Mucosa of descending colon (tissue), 3 donors: ENCODE data around the gene NLGN4Y. TPM values are rescaled to one million over a fixed set of nuclear protein-coding genes. Genes with fewer than 3 reads are reported as not detected.

Experiments
- ATAC-seq: fragments of 200-7000 bp; cut with Tn5 transposase; one replicate; pipeline ENCODE4 v1.9.1; 2020; ENCODE audit warnings: mild to moderate bottlenecking, moderate library complexity
- DNase-seq, 3 donors: peaks; one replicate each; pipeline ENCODE4 v3.0.0-alpha.2; 2020
- H3K36me3 ChIP-seq: fragments of 200-600 bp; one replicate; pipeline ENCODE4 v1.8.0; 2021; ENCODE audit warnings: low read depth, mild to moderate bottlenecking
- H3K4me1 ChIP-seq: fragments of 200-600 bp; one replicate; pipeline ENCODE4 v1.8.0; 2021; ENCODE audit warnings: low read depth, mild to moderate bottlenecking
- H3K4me3 ChIP-seq: fragments of 200-600 bp; one replicate; pipeline ENCODE4 v1.8.0; 2021; ENCODE audit warnings: mild to moderate bottlenecking
- H3K9me3 ChIP-seq: fragments of 200-600 bp; one replicate; pipeline ENCODE4 v1.8.0; 2021; ENCODE audit warnings: mild to moderate bottlenecking
- CTCF ChIP-seq: fragments of 200-600 bp; IDR thresholded peaks from one replicate; pipeline ENCODE4 v1.8.0; 2022; ENCODE audit warnings: antibody characterized with exemption, mild to moderate bottlenecking
- intact Hi-C, 2 donors: fragments of 100-400 bp; cut with DNase I in 1 of 2; cut with micrococcal nuclease in 1 of 2; formaldehyde crosslinking; loops; one replicate each; pipeline versions ENCODE4 v1.11.0 to v1.11.1; 2022; cut with DNase I, micrococcal nuclease
- total RNA-seq, 3 donors: library from RNA; stranded (reverse); fragmentation: NEBNext Ultra II Directional in 2 of 3; extraction: Animal tissue kit (Norgen Biotek cat#: 25700) in 2 of 3; gene quantifications; one replicate each; pipeline versions ENCODE4 v1.2.1 to v1.2.4, GENCODE V29; 2021 to 2023
- donor health status: DM: no; HTN: no; CAD: no; lungs with moderate emphysema.
- donor health status: DM: no; HTN: no; CAD: no.
- donor health status: DM: no; HTN: yes; CAD: no.

Gene NLGN4Y
- total RNA-seq, 3 donors from 2014 or later = 1.3 to 15.0 TPM; not detected in 1

DNA sequence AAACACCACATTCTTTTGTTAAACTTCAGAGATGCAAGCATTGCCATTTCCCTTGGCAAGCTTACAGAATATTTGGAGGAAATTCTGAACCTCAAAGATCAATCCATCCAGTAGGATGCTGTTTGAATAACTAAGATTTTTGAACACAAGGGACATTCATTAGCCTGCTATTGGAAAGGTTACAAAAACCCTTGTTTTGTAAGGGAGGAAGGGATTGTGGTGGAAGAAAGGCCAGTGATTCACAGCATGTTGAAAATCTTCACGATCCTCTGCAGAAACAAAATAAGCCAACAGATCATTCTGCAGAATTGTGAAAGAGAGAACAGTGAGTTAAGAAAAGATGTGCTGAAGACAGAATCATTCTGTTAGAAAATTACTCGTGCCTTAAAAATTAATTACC is 297.9 kb downstream of the NLGN4Y start:
- Histone ChIP-seq H3K4me3 (no peak overlapping the region), H3K36me3 (no peaks in the 10 kb centered on the region), H3K4me1 (no peaks in the 10 kb centered on the region), H3K9me3 (no peaks in the 10 kb centered on the region)
- intact Hi-C loops = no loop called here
- ATAC-seq (no peak), DNase-seq (no peak)
- TF ChIP-seq CTCF = no peak

DNA sequence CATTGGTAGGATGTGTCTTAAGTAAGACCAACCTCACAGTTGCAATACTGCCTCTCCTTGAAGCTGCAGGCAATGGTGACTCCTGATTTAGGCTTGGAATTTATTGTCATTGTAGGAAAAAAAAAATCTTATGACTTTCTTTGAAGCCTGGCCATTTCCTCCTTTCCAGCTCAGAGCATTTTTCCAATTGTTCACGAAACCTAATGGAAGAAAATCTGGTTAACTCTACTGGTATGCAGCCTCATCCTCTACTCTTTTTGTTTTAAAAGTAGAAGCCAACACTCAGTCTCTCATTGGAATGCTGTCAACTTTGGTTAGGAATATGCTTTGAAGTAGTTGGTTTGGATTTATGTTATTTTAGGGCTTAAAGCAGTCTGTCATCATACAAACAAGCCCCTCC is 298.6 kb downstream of the NLGN4Y start:
- TF ChIP-seq CTCF = no peak
- intact Hi-C loops = no loop called here

GRCh38 chrY:14824583-14824982 is 300.3 kb downstream of the NLGN4Y start:
- DNase-seq (no peak), ATAC-seq (no peak)
- Histone ChIP-seq H3K4me1 (no peaks in the 10 kb centered on the region), H3K9me3 (no peaks in the 10 kb centered on the region), H3K36me3 (no peaks in the 10 kb centered on the region), H3K4me3 (no peak overlapping the region)
- TF ChIP-seq CTCF = no peak
- intact Hi-C loops = no loop called here

More for the DNA sequence above, 298.6 kb downstream of the NLGN4Y start:
- ATAC-seq (no peak), DNase-seq (no peak)
- no peaks in the 10 kb centered on the region for H3K36me3 ChIP-seq
- no peak overlapping the region for H3K4me3 ChIP-seq
- H3K9me3 ChIP-seq = no peaks in the 10 kb centered on the region
- no peaks in the 10 kb centered on the region for H3K4me1 ChIP-seq

- Histone ChIP-seq H3K4me1 (no peaks in the 10 kb centered on the region), H3K36me3 (no peaks in the 10 kb centered on the region), H3K9me3 (no peaks in the 10 kb centered on the region), H3K4me3 (no peak overlapping the region)
- no peak for ATAC-seq
- no peak for TF ChIP-seq CTCF
- intact Hi-C loops = no loop called here
- DNase-seq = no peak
Measured at GRCh38 chrY:14825728-14826127, 301.4 kb downstream of the NLGN4Y start.

- DNase-seq = no peak
- Histone ChIP-seq H3K9me3 (no peaks in the 10 kb centered on the region), H3K4me3 (no peak overlapping the region), H3K36me3 (no peaks in the 10 kb centered on the region), H3K4me1 (no peaks in the 10 kb centered on the region)
- no peak for TF ChIP-seq CTCF
- no peak for ATAC-seq
- intact Hi-C loops = no loop called here
Measured at GRCh38 chrY:14828531-14828930, 304.2 kb downstream of the NLGN4Y start.

- DNase-seq (no peak), ATAC-seq (no peak)
- no peak overlapping the region for H3K4me3 ChIP-seq
- no peaks in the 10 kb centered on the region for H3K36me3 ChIP-seq
- no peaks in the 10 kb centered on the region for H3K4me1 ChIP-seq
- no peaks in the 10 kb centered on the region for H3K9me3 ChIP-seq
- no peak for TF ChIP-seq CTCF
- intact Hi-C loops = no loop called here
Measured at GRCh38 chrY:14829366-14829885, 305.1 kb downstream of the NLGN4Y start.
